A549 (cell line): Measurements from ENCODE around the gene OR6S1.

Experiments
- CTCF ChIP-seq: fragments of >200 bp; sonication (Bioruptor Twin); formaldehyde crosslinking; IDR thresholded peaks from 3 replicates; pipeline ENCODE4 v1.5.1; 2016
- ZFP36 ChIP-seq: fragments of 450-650 bp; IDR thresholded peaks from 2 replicates; pipeline ENCODE4 v1.6.1; 2014; ENCODE audit warnings: borderline replicate concordance; ENCODE audit not compliant: partially characterized antibody

- TF ChIP-seq CTCF (no peak), ZFP36 (no peak)
Observed at GRCh38 chr14:20683125-20683890, 41.8 kb upstream of the OR6S1 start.
